Neural cell (in vitro differentiated cells): ENCODE data around the gene TLX2. TPM values are rescaled to one million over a fixed set of nuclear protein-coding genes. Genes with fewer than 3 reads are reported as not detected.

Experiments
- H2AFZ ChIP-seq: fragments of 200-600, 300-800 bp; sonication (generic), shearing (Covaris generic); 2 replicates; pipeline ENCODE4 v1.6.0; 2014; ENCODE audit warnings: low read depth, mild to moderate bottlenecking, antibody characterized with exemption, low read length, moderate library complexity
- H3F3A ChIP-seq: fragments of 200-600 bp; shearing (Covaris generic); 2 replicates; pipeline ENCODE4 v1.6.1; 2016; ENCODE audit warnings: mild to moderate bottlenecking, moderate library complexity, mixed read lengths, antibody characterized with exemption, low read length; ENCODE audit not compliant: insufficient read depth, poor library complexity, severe bottlenecking
- H3K27ac ChIP-seq: fragments of 200-600, 300-800 bp; sonication (generic), shearing (Covaris generic); 2 replicates; pipeline ENCODE4 v1.5.1; 2014; ENCODE audit warnings: mild to moderate bottlenecking, low read length, moderate library complexity
- H3K27me3 ChIP-seq: fragments of 300-800, 200-600 bp; sonication (generic), shearing (Covaris generic); 2 replicates; pipeline ENCODE4 v1.6.0; 2014; ENCODE audit warnings: mild to moderate bottlenecking, low read depth, low read length, moderate library complexity; ENCODE audit not compliant: insufficient read depth
- H3K36me3 ChIP-seq: fragments of 300-800, 200-600 bp; sonication (generic), shearing (Covaris generic); 2 replicates; pipeline ENCODE4 v1.5.1; 2014; ENCODE audit warnings: mild to moderate bottlenecking, antibody characterized with exemption, low read length, moderate library complexity; ENCODE audit not compliant: insufficient read depth
- H3K4me2 ChIP-seq: fragments of 300-800, 200-600 bp; sonication (generic), shearing (Covaris generic); 2 replicates; pipeline ENCODE4 v1.6.0; 2014; ENCODE audit warnings: mild to moderate bottlenecking, low read length
- H3K4me3 ChIP-seq: fragments of 300-800, 200-600 bp; sonication (generic), shearing (Covaris generic); 2 replicates; pipeline ENCODE4 v1.5.1; 2014; ENCODE audit warnings: mild to moderate bottlenecking, low read length, moderate library complexity
- H3K79me2 ChIP-seq: fragments of 200-600 bp; shearing (Covaris generic); replicated peaks from 2 replicates; pipeline ENCODE4 v1.6.0; 2014; ENCODE audit warnings: mild to moderate bottlenecking, low read length, moderate library complexity; ENCODE audit not compliant: insufficient read depth
- H3K9ac ChIP-seq: fragments of 300-800, 200-600 bp; sonication (generic), shearing (Covaris generic); 2 replicates; pipeline ENCODE4 v1.6.1; 2016; ENCODE audit warnings: mild to moderate bottlenecking, low read length, mixed read lengths
- H3K9me2 ChIP-seq: fragments of 200-600 bp; shearing (Covaris generic); 2 replicates; pipeline ENCODE4 v1.6.1; 2016; ENCODE audit warnings: mild to moderate bottlenecking, low read length, mixed read lengths; ENCODE audit not compliant: insufficient read depth
- H3K9me3 ChIP-seq: fragments of 200-600, 300-800 bp; sonication (generic), shearing (Covaris generic); 2 replicates; pipeline ENCODE4 v1.6.1; 2016; ENCODE audit warnings: mild to moderate bottlenecking, mixed run types, low read length, moderate library complexity, mixed read lengths
- H4K20me1 ChIP-seq: fragments of 200-600 bp; shearing (Covaris generic); 2 replicates; pipeline ENCODE4 v1.6.1; 2016; ENCODE audit warnings: mild to moderate bottlenecking, mixed run types; ENCODE audit not compliant: insufficient read depth
- CTCF ChIP-seq: fragments of 450-650 bp; IDR thresholded peaks from 2 replicates; pipeline ENCODE4 v1.5.1; 2014; ENCODE audit warnings: antibody characterized with exemption, mild to moderate bottlenecking, moderate library complexity; ENCODE audit not compliant: poor library complexity, severe bottlenecking
- EP300 ChIP-seq: fragments of 450-650 bp; conservative IDR thresholded peaks from 2 replicates; pipeline ENCODE4 v1.6.1; 2014; ENCODE audit warnings: antibody characterized with exemption, mild to moderate bottlenecking, moderate library complexity; ENCODE audit not compliant: poor library complexity, severe bottlenecking
- EZH2 ChIP-seq: fragments of 200-600, 300-800 bp; shearing (Covaris generic), sonication (generic); IDR thresholded peaks from 2 replicates; pipeline ENCODE4 v1.6.1; 2014; ENCODE audit warnings: antibody characterized with exemption, low read length, borderline replicate concordance, mild to moderate bottlenecking; ENCODE audit not compliant: insufficient read depth, poor library complexity, severe bottlenecking
- MXI1 ChIP-seq: fragments of 450-650 bp; conservative IDR thresholded peaks from 2 replicates; pipeline ENCODE4 v1.6.1; 2014; ENCODE audit warnings: antibody characterized with exemption, mild to moderate bottlenecking; ENCODE audit not compliant: poor library complexity, severe bottlenecking
- POLR2AphosphoS5 ChIP-seq: IDR thresholded peaks from 2 replicates; pipeline ENCODE4 v1.6.1; 2012
- RAD21 ChIP-seq: fragments of 450-650 bp; conservative IDR thresholded peaks from 2 replicates; pipeline ENCODE4 v1.6.1; 2014; ENCODE audit warnings: antibody characterized with exemption, mild to moderate bottlenecking, moderate library complexity
- REST ChIP-seq: IDR thresholded peaks from 2 replicates; pipeline ENCODE4 v1.6.1; 2012; ENCODE audit warnings: borderline replicate concordance
- SMC3 ChIP-seq: fragments of 450-650 bp; conservative IDR thresholded peaks from 2 replicates; pipeline ENCODE4 v1.6.1; 2014; ENCODE audit warnings: antibody characterized with exemption, mild to moderate bottlenecking, moderate library complexity; ENCODE audit not compliant: poor library complexity
- TAF1 ChIP-seq: IDR thresholded peaks from 2 replicates; pipeline ENCODE4 v1.6.1; 2012; ENCODE audit warnings: low read depth
- polyA plus RNA-seq: library from polyadenylated mRNA; depleted of rRNA; stranded (reverse); fragments of >200 nt; gene quantifications from 2 replicates; pipeline ENCODE4 v1.2.3, GENCODE V29; 2014

Gene TLX2
- polyA plus RNA-seq, 1 donor from 2014 or later, result not detected

GRCh38 chr2:74536166-74536950 lies 22.1 kb downstream of the TLX2 start:
- Histone ChIP-seq H3K9me3 (no peaks in the 10 kb centered on the region), H3F3A (no peaks in the 10 kb centered on the region), H3K27me3 (no peaks in the 10 kb centered on the region), H2AFZ (no peak overlapping the region), H3K27ac (no peak overlapping the region), H3K79me2 (no peaks in the 10 kb centered on the region), H3K4me2 (no peak overlapping the region), H4K20me1 (no peaks in the 10 kb centered on the region), H3K36me3 (no peaks in the 10 kb centered on the region), H3K9ac (no peak overlapping the region), H3K9me2 (no peaks in the 10 kb centered on the region), H3K4me3 (no peak overlapping the region)
- TF ChIP-seq REST (no peak), CTCF (no peak), SMC3 (no peak), EP300 (no peak), TAF1 (no peak), POLR2AphosphoS5 (no peak), MXI1 (no peak), RAD21 (no peak), EZH2 (no peak)

- Histone ChIP-seq H3K36me3 (no peaks in the 10 kb centered on the region), H3K9ac (no peak overlapping the region), H3F3A (no peaks in the 10 kb centered on the region), H2AFZ (no peak overlapping the region), H3K9me3 (no peaks in the 10 kb centered on the region), H3K79me2 (no peaks in the 10 kb centered on the region), H4K20me1 (no peaks in the 10 kb centered on the region), H3K9me2 (no peaks in the 10 kb centered on the region), H3K27ac (no peak overlapping the region), H3K4me2 (no peak overlapping the region), H3K4me3 (no peak overlapping the region), H3K27me3 (no peaks in the 10 kb centered on the region)
- TF ChIP-seq EZH2 (no peak), TAF1 (no peak), EP300 (no peak), CTCF (no peak), RAD21 (no peak)
These were observed 22.9 kb downstream of the TLX2 start for GRCh38 chr2:74537140-74537539.
